GM12873 (cell line): Measurements from ENCODE around the gene CYYR1.

Experiments
- CTCF ChIP-seq: IDR thresholded peaks from 2 replicates; pipeline ENCODE4 v1.5.1; 2012; ENCODE audit warnings: low read depth, mild to moderate bottlenecking, moderate library complexity, low read length, control low read depth; ENCODE audit not compliant: insufficient read depth; ENCODE audit errors: missing control alignments

Gene CYYR1

GRCh38 chr21:26554365-26554764 lies 18.7 kb downstream of the CYYR1 start:
- TF ChIP-seq CTCF: no peak

- TF ChIP-seq CTCF: no peak
Observed at GRCh38 chr21:26553898-26554297, 19.2 kb downstream of the CYYR1 start.

GRCh38 chr21:26550326-26550725 lies 22.8 kb downstream of the CYYR1 start:
- no peak for TF ChIP-seq CTCF

- TF ChIP-seq CTCF: no peak
Observed at GRCh38 chr21:26546446-26547097, 26.5 kb downstream of the CYYR1 start.

- no peak for TF ChIP-seq CTCF
Observed at GRCh38 chr21:26544201-26544775, 28.8 kb downstream of the CYYR1 start.

- TF ChIP-seq CTCF: no peak
Observed at GRCh38 chr21:26540651-26541050, 32.4 kb downstream of the CYYR1 start.

GRCh38 chr21:26539566-26539965 lies 33.5 kb downstream of the CYYR1 start:
- TF ChIP-seq CTCF: no peak

- TF ChIP-seq CTCF: no peak
Observed at GRCh38 chr21:26534517-26534916, 38.6 kb downstream of the CYYR1 start.
